Heart left ventricle (tissue), 13 donors: ENCODE data around the gene SNX1.

Experiments used
- CTCF ChIP-seq, 12 donors: fragments of 200-600 bp; sonication (generic) in 4 of 12; IDR thresholded peaks; one replicate each; pipeline versions ENCODE4 v1.5.0 to v1.8.0; 2018 to 2022; ENCODE audit warnings: antibody characterized with exemption in 12 of 12, mild to moderate bottlenecking in 5 of 12
- POLR2A ChIP-seq, 2 donors: fragments of 450-650 bp; IDR thresholded peaks; one replicate each; pipeline ENCODE4 v1.6.1; 2017; ENCODE audit warnings: antibody characterized with exemption in 2 of 2, mild to moderate bottlenecking in 2 of 2, moderate library complexity in 2 of 2
- donor health status: ischemic (EF 13 %, LVEDD 7.1; RV severe dilation, severe dysfunction).
- donor health status: DM: no; HTN: yes; CAD: no.
- donor health status: DM: no; HTN: no; CAD: no.
- donor health status: ischemic (EF 25% LVEDD 6.9; RV normal size, moderate dysfunction).
- donor health status: ischemic (EF 25% LVEDD 5.7; RV mildly dilated, moderate dysfunction).
- donor health status: ischemic (EF 35%, LVEDD 5.7; RV mildly dilated, moderate dysfunction).
- donor health status: nonischemic (EF 11% LVEDD 7.7; RV severe dilation, severe dysfunction).
- donor health status: DM: yes; HTN: yes; CAD: no.
- donor health status: PGD.
- donor health status: ischemic (EF 29% LVEDD 5.4; RV normal size, mild dysfunction).
- donor health status: nonischemic (EF 23%, LVEDD 6.1; RV moderate dilation, normal function).

- TF ChIP-seq CTCF (IDR thresholded peaks at IDR 0.05) (no peak), POLR2A (IDR thresholded peaks at IDR 0.05) (no peak)
Observed at GRCh38 chr15:64095431-64095794, 369 bp upstream of the SNX1 start.
